ENCODE measurements around the gene RBM44. TPM values are rescaled to one million over a fixed set of nuclear protein-coding genes. Genes with fewer than 3 reads are reported as not detected.

Gene RBM44
- total RNA-seq, 1 experiment from 2014 or later = 1.0 TPM

GRCh38 chr2:237824085-237824484 is 25.5 kb downstream of the RBM44 start:
- CTCF ChIA-PET = no interaction called here
- DNase-seq = no peak
- BruUV-seq (replicated peaks) = no TSS peak
- Mint-ChIP-seq H3K27me3 (ENCODE audit: unreplicated experiment) (no peaks in the 10 kb centered on the region), H3K4me1 (ENCODE audit: low read depth, unreplicated experiment) (no peaks in the 10 kb centered on the region), H3K4me3 (ENCODE audit: low read depth, unreplicated experiment) (no peak overlapping the region), H3K27ac (ENCODE audit: unreplicated experiment) (no peak overlapping the region), H3K9me3 (ENCODE audit: low read depth, unreplicated experiment) (no peaks in the 10 kb centered on the region), H3K36me3 (ENCODE audit: insufficient read depth, unreplicated experiment) (no peaks in the 10 kb centered on the region)
- intact Hi-C loops (cut with micrococcal nuclease; ENCODE audit: unreplicated experiment) = no loop called here
- TF ChIP-seq, protein P1, sequence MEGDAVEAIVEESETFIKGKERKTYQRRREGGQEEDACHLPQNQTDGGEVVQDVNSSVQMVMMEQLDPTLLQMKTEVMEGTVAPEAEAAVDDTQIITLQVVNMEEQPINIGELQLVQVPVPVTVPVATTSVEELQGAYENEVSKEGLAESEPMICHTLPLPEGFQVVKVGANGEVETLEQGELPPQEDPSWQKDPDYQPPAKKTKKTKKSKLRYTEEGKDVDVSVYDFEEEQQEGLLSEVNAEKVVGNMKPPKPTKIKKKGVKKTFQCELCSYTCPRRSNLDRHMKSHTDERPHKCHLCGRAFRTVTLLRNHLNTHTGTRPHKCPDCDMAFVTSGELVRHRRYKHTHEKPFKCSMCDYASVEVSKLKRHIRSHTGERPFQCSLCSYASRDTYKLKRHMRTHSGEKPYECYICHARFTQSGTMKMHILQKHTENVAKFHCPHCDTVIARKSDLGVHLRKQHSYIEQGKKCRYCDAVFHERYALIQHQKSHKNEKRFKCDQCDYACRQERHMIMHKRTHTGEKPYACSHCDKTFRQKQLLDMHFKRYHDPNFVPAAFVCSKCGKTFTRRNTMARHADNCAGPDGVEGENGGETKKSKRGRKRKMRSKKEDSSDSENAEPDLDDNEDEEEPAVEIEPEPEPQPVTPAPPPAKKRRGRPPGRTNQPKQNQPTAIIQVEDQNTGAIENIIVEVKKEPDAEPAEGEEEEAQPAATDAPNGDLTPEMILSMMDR (IDR thresholded peaks at IDR 0.05; ENCODE audit: unreplicated experiment) = no peak

- no TSS peak for BruUV-seq (replicated peaks)
- H3K27ac Mint-ChIP-seq (ENCODE audit: unreplicated experiment) = no peak overlapping the region
These were observed 28.9 kb downstream of the RBM44 start for GRCh38 chr2:237827421-237827987.

DNA sequence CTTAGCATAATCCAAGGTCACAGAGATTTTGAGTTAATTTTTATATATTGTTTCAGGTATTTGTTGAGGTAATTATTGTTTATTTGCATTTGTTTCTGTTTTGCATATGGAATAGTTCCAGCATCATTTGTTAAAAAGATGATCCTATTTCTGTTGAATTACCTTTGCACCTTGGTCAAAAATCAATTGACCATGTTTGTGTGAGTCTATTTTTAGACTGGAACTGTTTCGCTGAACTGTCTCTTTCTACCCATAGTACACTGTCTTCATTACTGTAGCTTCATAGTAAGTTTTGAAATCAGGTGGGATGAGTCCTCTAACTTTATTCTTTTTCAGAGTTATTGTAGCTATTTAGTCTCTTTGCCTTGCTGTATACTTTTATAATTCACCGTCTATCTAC is 31.9 kb downstream of the RBM44 start:
- CTCF ChIA-PET = interaction anchor here (0.7 kb wide), 1 partner anchor 9 kb away, joined by 3 read pairs; no protein-coding TSS in a partner anchor
- Mint-ChIP-seq H3K4me3 (ENCODE audit: low read depth, unreplicated experiment) (no peak overlapping the region), H3K4me1 (ENCODE audit: low read depth, unreplicated experiment) (peaks cover 7% of the 10 kb centered on the region), H3K27ac (ENCODE audit: unreplicated experiment) (no peak overlapping the region), H3K27me3 (ENCODE audit: unreplicated experiment) (no peaks in the 10 kb centered on the region), H3K36me3 (ENCODE audit: insufficient read depth, unreplicated experiment) (no peaks in the 10 kb centered on the region), H3K9me3 (ENCODE audit: low read depth, unreplicated experiment) (no peaks in the 10 kb centered on the region)
- TF ChIP-seq, protein P1 (IDR thresholded peaks at IDR 0.05; ENCODE audit: unreplicated experiment) = no peak
- no TSS peak for BruUV-seq (replicated peaks)
- no peak for DNase-seq
- intact Hi-C loops (cut with micrococcal nuclease; ENCODE audit: unreplicated experiment) = no loop called here

More at GRCh38 chr2:237827421-237827987, 28.9 kb downstream of the RBM44 start:
- Mint-ChIP-seq H3K9me3 (ENCODE audit: low read depth, unreplicated experiment) (no peaks in the 10 kb centered on the region), H3K4me3 (ENCODE audit: low read depth, unreplicated experiment) (no peak overlapping the region), H3K36me3 (ENCODE audit: insufficient read depth, unreplicated experiment) (no peaks in the 10 kb centered on the region), H3K4me1 (ENCODE audit: low read depth, unreplicated experiment) (no peaks in the 10 kb centered on the region), H3K27me3 (ENCODE audit: unreplicated experiment) (no peaks in the 10 kb centered on the region)
- TF ChIP-seq, protein P1 (IDR thresholded peaks at IDR 0.05; ENCODE audit: unreplicated experiment) = no peak
- intact Hi-C loops (cut with micrococcal nuclease; ENCODE audit: unreplicated experiment) = no loop called here
- DNase-seq = no peak
- CTCF ChIA-PET = no interaction called here

- BruUV-seq (replicated peaks) = no TSS peak
- intact Hi-C loops (cut with micrococcal nuclease; ENCODE audit: unreplicated experiment) = no loop called here
These were observed 35.0 kb downstream of the RBM44 start for GRCh38 chr2:237833546-237833945.

More at GRCh38 chr2:237833546-237833945, 35.0 kb downstream of the RBM44 start:
- no peak overlapping the region for H3K4me3 Mint-ChIP-seq (ENCODE audit: low read depth, unreplicated experiment)
- DNase-seq = no peak
- no peak overlapping the region for H3K27ac Mint-ChIP-seq (ENCODE audit: unreplicated experiment)
- CTCF ChIA-PET = no interaction called here
- no peaks in the 10 kb centered on the region for H3K9me3 Mint-ChIP-seq (ENCODE audit: low read depth, unreplicated experiment)
- H3K27me3 Mint-ChIP-seq (ENCODE audit: unreplicated experiment) = no peaks in the 10 kb centered on the region
- H3K36me3 Mint-ChIP-seq (ENCODE audit: insufficient read depth, unreplicated experiment) = no peaks in the 10 kb centered on the region
- TF ChIP-seq, protein P1 (IDR thresholded peaks at IDR 0.05; ENCODE audit: unreplicated experiment) = no peak
- H3K4me1 Mint-ChIP-seq (ENCODE audit: low read depth, unreplicated experiment) = peaks cover 7% of the 10 kb centered on the region
